GM23338 (cell line): Measurements from ENCODE around the gene SLC23A2. TPM values are rescaled to one million over a fixed set of nuclear protein-coding genes. Genes with fewer than 3 reads are reported as not detected.

ENCODE experiments used
- ATAC-seq: fragments of 200-7000 bp; cut with Tn5 transposase; 3 replicates; pipeline ENCODE4 v1.9.1; 2020
- DNase-seq: peaks from one replicate; pipeline ENCODE4 v3.0.0-alpha.2; 2015; ENCODE audit warnings: low spot score
- H2AFZ ChIP-seq: fragments of 200-600 bp; sonication (generic); 2 replicates; pipeline ENCODE4 v1.8.0; 2016; ENCODE audit warnings: antibody characterized with exemption, mild to moderate bottlenecking, moderate library complexity
- H3F3A ChIP-seq: fragments of 200-600 bp; sonication (generic); replicated peaks from 2 replicates; pipeline ENCODE4 v1.8.0; 2017; ENCODE audit warnings: antibody characterized with exemption, mixed run types, low read depth
- H3K27ac ChIP-seq: fragments of 200-600 bp; sonication (generic); 2 replicates; pipeline ENCODE4 v1.6.1; 2016; ENCODE audit warnings: low read depth
- H3K27me3 ChIP-seq: fragments of 200-600 bp; sonication (generic); 2 replicates; pipeline ENCODE4 v1.8.0; 2016; ENCODE audit warnings: mild to moderate bottlenecking, mixed run types, moderate library complexity; ENCODE audit not compliant: insufficient read depth
- H3K36me3 ChIP-seq: fragments of 200-600 bp; sonication (generic); 2 replicates; pipeline ENCODE4 v1.8.0; 2016; ENCODE audit warnings: mild to moderate bottlenecking; ENCODE audit not compliant: insufficient read depth
- H3K4me1 ChIP-seq: fragments of 200-600 bp; sonication (generic); 2 replicates; pipeline ENCODE4 v1.8.0; 2016; ENCODE audit warnings: mild to moderate bottlenecking, moderate library complexity; ENCODE audit not compliant: insufficient read depth
- H3K4me2 ChIP-seq: fragments of 200-600 bp; sonication (generic); 2 replicates; pipeline ENCODE4 v1.7.1; 2017; ENCODE audit warnings: mixed run types
- H3K4me3 ChIP-seq: fragments of 200-600 bp; sonication (generic); 2 replicates; pipeline ENCODE4 v1.6.1; 2016; ENCODE audit warnings: mixed run types
- H3K79me2 ChIP-seq: fragments of 200-600 bp; sonication (generic); replicated peaks from 2 replicates; pipeline ENCODE4 v1.8.0; 2017; ENCODE audit warnings: mild to moderate bottlenecking; ENCODE audit not compliant: insufficient read depth
- H3K9me2 ChIP-seq: fragments of 200-600 bp; sonication (generic); 2 replicates; pipeline ENCODE4 v1.8.0; 2017; ENCODE audit not compliant: insufficient read depth
- H4K20me1 ChIP-seq: fragments of 200-600 bp; sonication (generic); replicated peaks from 2 replicates; pipeline ENCODE4 v1.8.0; 2017; ENCODE audit warnings: mild to moderate bottlenecking; ENCODE audit not compliant: insufficient read depth
- H3K27ac Mint-ChIP-seq: 2 replicates; pipeline ENCODE4 v1.8.0; 2020; ENCODE audit warnings: inconsistent platforms, mild to moderate bottlenecking, moderate library complexity, mixed read lengths
- H3K27me3 Mint-ChIP-seq: 3 replicates; pipeline ENCODE4 v1.8.0; 2022; ENCODE audit warnings: low read depth, mild to moderate bottlenecking, moderate library complexity, mixed read lengths, inconsistent platforms; ENCODE audit not compliant: insufficient read depth, poor library complexity
- H3K36me3 Mint-ChIP-seq: 3 replicates; pipeline ENCODE4 v1.8.0; 2021; ENCODE audit warnings: low read depth, mild to moderate bottlenecking, inconsistent platforms, moderate library complexity, mixed read lengths
- H3K4me1 Mint-ChIP-seq: 3 replicates; pipeline ENCODE4 v1.8.0; 2020; ENCODE audit warnings: mild to moderate bottlenecking, inconsistent platforms, mixed read lengths
- H3K4me3 Mint-ChIP-seq: 3 replicates; pipeline ENCODE4 v1.8.0; 2021; ENCODE audit warnings: moderate library complexity, mild to moderate bottlenecking, inconsistent platforms, mixed read lengths
- H3K9me3 Mint-ChIP-seq: 3 replicates; pipeline ENCODE4 v1.8.0; 2020; ENCODE audit warnings: moderate library complexity, mild to moderate bottlenecking, inconsistent platforms, mixed read lengths
- CREB1 ChIP-seq: fragments of 250-450 bp; sonication (Bioruptor Pico); IDR thresholded peaks from 2 replicates; pipeline ENCODE4 v1.5.0; 2020; ENCODE audit warnings: low read depth, mild to moderate bottlenecking, moderate library complexity
- CTCF ChIP-seq, 2 experiments: fragments of 200-600 bp in 1 of 2; sonication (generic) in 1 of 2; conservative IDR thresholded peaks; 2 replicates each; pipeline versions ENCODE4 v1.5.1 to v1.6.1; 2016 to 2017; ENCODE audit warnings: antibody characterized with exemption in 2 of 2, low read depth in 2 of 2, mild to moderate bottlenecking in 2 of 2, moderate library complexity in 1 of 2
- EZH2phosphoT487 ChIP-seq: fragments of 200-600 bp; sonication (generic); IDR thresholded peaks from one replicate; pipeline ENCODE4 v1.8.1; 2018; ENCODE audit warnings: antibody characterized with exemption; ENCODE audit not compliant: unreplicated experiment
- NANOG ChIP-seq: IDR thresholded peaks from 2 replicates; pipeline ENCODE4 v1.6.1; 2016; ENCODE audit warnings: antibody characterized with exemption, borderline replicate concordance
- ZNF114 ChIP-seq: fragments of 250-450 bp; sonication (Bioruptor Pico); IDR thresholded peaks from 2 replicates; pipeline ENCODE4 v1.5.0; 2020; ENCODE audit warnings: mild to moderate bottlenecking, moderate library complexity
- ZNF331 ChIP-seq: fragments of 250-450 bp; sonication (Bioruptor Pico); IDR thresholded peaks from 2 replicates; pipeline ENCODE4 v1.5.0; 2020; ENCODE audit warnings: low read depth, mild to moderate bottlenecking, moderate library complexity
- ZNF462 ChIP-seq: fragments of 250-450 bp; sonication (Bioruptor Pico); IDR thresholded peaks from 2 replicates; pipeline ENCODE4 v1.5.0; 2020; ENCODE audit warnings: mild to moderate bottlenecking, moderate library complexity
- polyA plus RNA-seq: library from polyadenylated mRNA; unstranded; fragments of >200 nt; fragmentation: Nextera tagmentation; extraction: Ambion mirVana; gene quantifications from 2 replicates; pipeline ENCODE4 v1.2.1, GENCODE V29; 2016
- total RNA-seq: library from RNA; depleted of rRNA; stranded (reverse); fragments of >200 nt; shearing (Covaris generic); gene quantifications from 2 replicates; pipeline ENCODE4 v1.2.3, GENCODE V29; 2014

SLC23A2 gene
- total and polyA plus RNA-seq, 2 experiments from 2014 or later = 4.4 to 20.2 TPM

GRCh38 chr20:4867051-4867450 lies 134.3 kb downstream of the SLC23A2 start (continued):
- TF ChIP-seq ZNF462 (CRISPR knock-in tag) = no peak
- TF ChIP-seq CTCF (conservative IDR thresholded peaks at IDR 0.05; ENCODE audit: low read depth in 2 of 2) = no peak
- no peak for TF ChIP-seq ZNF331 (CRISPR knock-in tag)
- TF ChIP-seq CREB1 = no peak
- TF ChIP-seq EZH2phosphoT487 = no peak

- H3K36me3 Mint-ChIP-seq = peaks cover 9% of the 10 kb centered on the region; the same call in 2 of the 3 replicates
Measured at GRCh38 chr20:4866429-4866828, 134.9 kb downstream of the SLC23A2 start.

More at GRCh38 chr20:4866429-4866828, 134.9 kb downstream of the SLC23A2 start:
- no peaks in the 10 kb centered on the region for H3K4me1 ChIP-seq
- H3F3A ChIP-seq = no peaks in the 10 kb centered on the region
- H3K27me3 ChIP-seq = no peaks in the 10 kb centered on the region
- H3K4me3 ChIP-seq = no peak overlapping the region
- H3K27ac ChIP-seq = no peak overlapping the region
- H3K4me3 Mint-ChIP-seq = no peak overlapping the region
- H4K20me1 ChIP-seq = no peaks in the 10 kb centered on the region
- H3K9me2 ChIP-seq = no peaks in the 10 kb centered on the region
- H3K36me3 ChIP-seq = no peaks in the 10 kb centered on the region
- H3K27ac Mint-ChIP-seq = no peak overlapping the region
- no peaks in the 10 kb centered on the region for H3K79me2 ChIP-seq
- H3K27me3 Mint-ChIP-seq = peaks cover 15% of the 10 kb centered on the region
- TF ChIP-seq ZNF114 (CRISPR knock-in tag) (no peak), CTCF (conservative IDR thresholded peaks at IDR 0.05; ENCODE audit: low read depth in 2 of 2) (no peak), NANOG (no peak)
- no peak for ATAC-seq
- H2AFZ ChIP-seq = no peak overlapping the region
- H3K4me2 ChIP-seq = no peak overlapping the region
- no peak for DNase-seq
- H3K4me1 Mint-ChIP-seq = no peaks in the 10 kb centered on the region
- no peaks in the 10 kb centered on the region for H3K9me3 Mint-ChIP-seq
